Heart left ventricle (tissue), 16 donors: ENCODE results near the gene CLK1. TPM values are rescaled to one million over a fixed set of nuclear protein-coding genes. Genes with fewer than 3 reads are reported as not detected.
A peak's percentile ranks its signal among the peaks of the same experiment; 100 is the strongest.

Experiments
- ATAC-seq, 4 donors: fragments of 200-7000 bp; cut with Tn5 transposase; one replicate each; pipeline ENCODE4 v1.9.1; 2020 to 2022; ENCODE audit warnings: moderate library complexity in 4 of 4, mild to moderate bottlenecking in 3 of 4, moderate number of reproducible peaks in 1 of 4
- DNase-seq, 5 donors: peaks; one replicate each; pipeline ENCODE4 v3.0.0-alpha.2; 2020
- H3K27ac ChIP-seq, 12 donors: fragments of 200-600 bp; sonication (generic) in 4 of 12; one replicate each; pipeline versions ENCODE4 v1.5.0 to v1.8.0; 2016 to 2022; ENCODE audit warnings: mild to moderate bottlenecking in 2 of 12
- H3K27me3 ChIP-seq, 9 donors: fragments of 200-600 bp; sonication (generic) in 2 of 9; one replicate each; pipeline versions ENCODE4 v1.5.1 to v1.8.0; 2016 to 2022; ENCODE audit warnings: mild to moderate bottlenecking in 3 of 9
- H3K36me3 ChIP-seq, 9 donors: fragments of 200-600 bp; sonication (generic) in 2 of 9; one replicate each; pipeline versions ENCODE4 v1.5.0 to v1.8.0; 2018 to 2022; ENCODE audit warnings: mild to moderate bottlenecking in 2 of 9
- H3K4me1 ChIP-seq, 12 donors: fragments of 200-600 bp; sonication (generic) in 4 of 12; one replicate each; pipeline versions ENCODE4 v1.5.0 to v1.8.0; 2016 to 2022; ENCODE audit warnings: mild to moderate bottlenecking in 3 of 12
- H3K4me3 ChIP-seq, 12 donors: fragments of 200-600 bp; sonication (generic) in 4 of 12; one replicate each; pipeline versions ENCODE4 v1.5.0 to v1.8.0; 2017 to 2022; ENCODE audit warnings: mild to moderate bottlenecking in 9 of 12, moderate library complexity in 4 of 12
- H3K9me3 ChIP-seq, 12 donors: fragments of 200-600 bp; sonication (generic) in 4 of 12; one replicate each; pipeline versions ENCODE4 v1.5.0 to v1.8.0; 2016 to 2022; ENCODE audit warnings: mild to moderate bottlenecking in 1 of 12
- POLR2A ChIP-seq, 2 donors: fragments of 450-650 bp; IDR thresholded peaks; one replicate each; pipeline ENCODE4 v1.6.1; 2017; ENCODE audit warnings: antibody characterized with exemption in 2 of 2, mild to moderate bottlenecking in 2 of 2, moderate library complexity in 2 of 2
- WGBS, 4 donors: extraction: QIAGEN DNeasy Blood & Tissue Kit in 2 of 4; methylation state at CpG; one replicate each; pipeline versions ENCODE4 v1.1.5 to v1.1.7; 2013 to 2018; 5-methylcytosine and 5-hydroxymethylcytosine counted together
- intact Hi-C, 10 donors: fragments of 100-400 bp; cut with DNase I; formaldehyde crosslinking; loops; one replicate each; pipeline versions ENCODE4 v1.11.1 to v1.14.2; 2022
- polyA plus RNA-seq, 2 donors: library from polyadenylated mRNA; stranded (reverse); fragments of 200-250 nt; gene quantifications; one replicate each; pipeline ENCODE4 v1.2.3, GENCODE V29; 2013
- total RNA-seq, 9 donors: library from RNA; depleted of rRNA in 2 of 9; stranded (reverse); fragments of >200 nt in 2 of 9; fragmentation: NEBNext Ultra II Directional in 3 of 9; extraction: Animal tissue kit (Norgen Biotek cat#: 25700) in 3 of 9; gene quantifications; one replicate each; pipeline versions ENCODE4 v1.1.0 to v1.2.4, GENCODE V29; 2016 to 2023
- TF ChIP-seq, protein P1 (sequence below), 12 donors: fragments of 200-600 bp; sonication (generic) in 4 of 12; IDR thresholded peaks; one replicate each; pipeline versions ENCODE4 v1.5.0 to v1.8.0; 2018 to 2022; ENCODE audit warnings: antibody characterized with exemption in 12 of 12, mild to moderate bottlenecking in 5 of 12
- donor health status: ischemic (EF 13 %, LVEDD 7.1; RV severe dilation, severe dysfunction).
- donor health status: healthy with polysubstance abuse.
- donor health status: DM: no; HTN: yes; CAD: no.
- donor health status: DM: no; HTN: no; CAD: no.
- donor health status: ischemic (EF 25% LVEDD 6.9; RV normal size, moderate dysfunction).
- donor health status: ischemic (EF 25% LVEDD 5.7; RV mildly dilated, moderate dysfunction).
- donor health status: healthy.
- donor health status: DM: yes; HTN: yes; CAD: no.
- donor health status: ischemic (EF 35%, LVEDD 5.7; RV mildly dilated, moderate dysfunction).
- donor health status: nonischemic (EF 11% LVEDD 7.7; RV severe dilation, severe dysfunction).
- donor health status: DM: yes; HTN: yes; CAD: no.
- donor health status: PGD.
- donor health status: ischemic (EF 29% LVEDD 5.4; RV normal size, mild dysfunction).
- donor health status: nonischemic (EF 23%, LVEDD 6.1; RV moderate dilation, normal function).

CLK1 gene
- total and polyA plus RNA-seq, 11 donors, result 25.4 to 235 (median 39.0) TPM

GRCh38 chr2:200814917-200815316 is 49.5 kb downstream of the CLK1 start:
- Histone ChIP-seq H3K4me3 (no peak overlapping the region), H3K27me3 (no peaks in the 10 kb centered on the region)
- no peak for TF ChIP-seq POLR2A (IDR thresholded peaks at IDR 0.05)
- TF ChIP-seq, protein P1, sequence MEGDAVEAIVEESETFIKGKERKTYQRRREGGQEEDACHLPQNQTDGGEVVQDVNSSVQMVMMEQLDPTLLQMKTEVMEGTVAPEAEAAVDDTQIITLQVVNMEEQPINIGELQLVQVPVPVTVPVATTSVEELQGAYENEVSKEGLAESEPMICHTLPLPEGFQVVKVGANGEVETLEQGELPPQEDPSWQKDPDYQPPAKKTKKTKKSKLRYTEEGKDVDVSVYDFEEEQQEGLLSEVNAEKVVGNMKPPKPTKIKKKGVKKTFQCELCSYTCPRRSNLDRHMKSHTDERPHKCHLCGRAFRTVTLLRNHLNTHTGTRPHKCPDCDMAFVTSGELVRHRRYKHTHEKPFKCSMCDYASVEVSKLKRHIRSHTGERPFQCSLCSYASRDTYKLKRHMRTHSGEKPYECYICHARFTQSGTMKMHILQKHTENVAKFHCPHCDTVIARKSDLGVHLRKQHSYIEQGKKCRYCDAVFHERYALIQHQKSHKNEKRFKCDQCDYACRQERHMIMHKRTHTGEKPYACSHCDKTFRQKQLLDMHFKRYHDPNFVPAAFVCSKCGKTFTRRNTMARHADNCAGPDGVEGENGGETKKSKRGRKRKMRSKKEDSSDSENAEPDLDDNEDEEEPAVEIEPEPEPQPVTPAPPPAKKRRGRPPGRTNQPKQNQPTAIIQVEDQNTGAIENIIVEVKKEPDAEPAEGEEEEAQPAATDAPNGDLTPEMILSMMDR (IDR thresholded peaks at IDR 0.05), result no peak

GRCh38 chr2:200814276-200814815 is 50.1 kb downstream of the CLK1 start:
- TF ChIP-seq POLR2A (IDR thresholded peaks at IDR 0.05), result no peak
- TF ChIP-seq, protein P1 (IDR thresholded peaks at IDR 0.05), result no peak
- Histone ChIP-seq H3K9me3 (no peaks in the 10 kb centered on the region), H3K27me3 (no peaks in the 10 kb centered on the region), H3K36me3 (peaks cover 0 to 64% (median 62%) of the 10 kb centered on the region in 9 donors), H3K27ac (peak overlapping the region in 2 of 12 donors; percentile 13 to 16), H3K4me3 (peak overlapping the region in 2 of 12 donors; percentile 2 to 87), H3K4me1 (peaks cover 6 to 51% (median 33%) of the 10 kb centered on the region in 12 donors)
- DNase-seq (no peak), ATAC-seq (no peak)
- 54 to 68% (median 64%) methylated on average over 3 of the region's 3 CpGs for WGBS, 4 donors
- intact Hi-C loops, result loop anchor here in 6 of 10 donors (5.0 kb wide), 3 partner anchors 48 to 902 kb away; partner anchors contain the start of genes CLK1 (in 3 of the 6) and C2orf69 (in 1 of the 6)

More at GRCh38 chr2:200814917-200815316, 49.5 kb downstream of the CLK1 start:
- Histone ChIP-seq H3K36me3 (peaks cover 0 to 69% (median 67%) of the 10 kb centered on the region in 9 donors), H3K4me1 (peaks cover 6 to 49% (median 33%) of the 10 kb centered on the region in 12 donors), H3K27ac (peak overlapping the region in 1 of 12 donors; percentile 13), H3K9me3 (no peaks in the 10 kb centered on the region)
- DNase-seq (no peak), ATAC-seq (no peak)
- WGBS, 4 donors, result 75 to 87% (median 80%) methylated on average over 1 of the region's 1 CpG
- intact Hi-C loops, result loop anchor here in 7 of 10 donors (5.0 kb wide), 4 partner anchors 42 to 903 kb away; partner anchors contain the start of genes CLK1 (in 3 of the 7) and C2orf69 (in 1 of the 7)

DNA sequence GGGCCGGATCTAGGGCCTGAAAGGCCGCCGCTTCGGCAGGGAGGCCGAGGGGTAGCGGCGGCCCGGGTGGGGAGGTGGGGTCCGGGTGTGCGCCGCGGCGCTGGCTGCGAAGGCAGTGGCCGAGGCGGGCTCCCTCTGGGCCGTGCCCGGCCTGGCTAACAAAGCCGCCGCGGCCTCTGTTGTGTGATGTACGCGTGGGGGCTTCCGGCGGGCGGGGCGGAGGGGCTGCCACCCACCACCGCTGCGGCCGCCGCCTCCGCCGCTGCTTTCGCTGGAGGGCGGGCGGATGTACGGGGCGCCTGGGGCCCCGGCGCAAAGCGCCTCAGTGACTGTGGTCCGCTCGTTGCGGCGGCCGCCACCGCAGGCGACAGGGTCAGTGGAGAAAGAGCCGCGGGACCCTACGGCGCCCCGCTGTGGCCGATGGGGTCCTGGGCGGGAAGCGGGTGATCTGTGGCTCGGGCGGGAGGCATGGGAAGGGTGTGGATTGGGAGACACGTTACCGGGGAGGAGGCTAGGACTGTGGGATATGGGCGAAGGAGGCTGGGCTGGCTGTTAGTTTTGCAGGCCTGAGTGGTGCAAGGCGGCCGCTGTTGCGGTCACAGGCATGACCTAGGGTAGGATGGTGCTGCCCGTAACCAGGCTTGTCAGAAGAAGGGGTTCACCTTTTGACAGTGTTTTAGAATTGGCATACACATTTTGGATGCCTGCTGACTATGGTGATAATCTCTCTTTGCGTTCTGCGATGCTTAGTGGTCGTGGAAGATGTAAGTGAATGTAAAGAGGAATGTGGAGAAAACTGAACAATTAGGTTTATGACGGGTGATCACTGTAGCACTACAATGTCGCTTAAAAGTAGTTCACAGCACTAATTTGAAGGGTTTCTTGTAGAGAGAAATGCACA is 52.1 kb downstream of the CLK1 start:
- H3K4me1 ChIP-seq, result peaks cover 6 to 48% (median 33%) of the 10 kb centered on the region in 12 donors
- H3K27ac ChIP-seq, result peak overlapping the region; percentile 93 to 99 (median 98)
- H3K9me3 ChIP-seq, result no peaks in the 10 kb centered on the region
- ATAC-seq (peak; percentile 37 to 71 (median 60)), DNase-seq (peak; percentile 79 to 88 (median 80))
- no peak for TF ChIP-seq POLR2A (IDR thresholded peaks at IDR 0.05)
- TF ChIP-seq, protein P1 (IDR thresholded peaks at IDR 0.05), result peak; percentile 36 to 78 (median 64)
- 1 to 2% (median 1%) methylated on average over 39 to 70 of the region's 70 CpGs for WGBS, 4 donors
- intact Hi-C loops, result loop anchor here in 9 of 10 donors (1.0 to 5.0 kb wide), 9 partner anchors 50 to 900 kb away; partner anchors contain the start of genes CLK1 (in 5 of the 9), C2orf69 (in 1 of the 9), NIF3L1 (in 1 of the 9) and PPIL3 (in 1 of the 9)
- no peaks in the 10 kb centered on the region for H3K27me3 ChIP-seq
- H3K4me3 ChIP-seq, result peak overlapping the region; percentile 60 to 99 (median 96)
- peaks cover 0 to 44% (median 42%) of the 10 kb centered on the region in 9 donors for H3K36me3 ChIP-seq
